Stimulated activated CD4-positive, alpha-beta T cell treated with anti-CD3 and anti-CD28 coated beads, Interleukin-4, amount 100 ng/mL, for 4 hours (primary cell): ENCODE results near the gene MROH7.
A peak's percentile ranks its signal among the peaks of the same experiment; 100 is the strongest.

Experiments
- DNase-seq, 2 experiments: peaks; one replicate each; pipeline ENCODE4 v3.0.0-alpha.2; 2020

MROH7 gene

DNA sequence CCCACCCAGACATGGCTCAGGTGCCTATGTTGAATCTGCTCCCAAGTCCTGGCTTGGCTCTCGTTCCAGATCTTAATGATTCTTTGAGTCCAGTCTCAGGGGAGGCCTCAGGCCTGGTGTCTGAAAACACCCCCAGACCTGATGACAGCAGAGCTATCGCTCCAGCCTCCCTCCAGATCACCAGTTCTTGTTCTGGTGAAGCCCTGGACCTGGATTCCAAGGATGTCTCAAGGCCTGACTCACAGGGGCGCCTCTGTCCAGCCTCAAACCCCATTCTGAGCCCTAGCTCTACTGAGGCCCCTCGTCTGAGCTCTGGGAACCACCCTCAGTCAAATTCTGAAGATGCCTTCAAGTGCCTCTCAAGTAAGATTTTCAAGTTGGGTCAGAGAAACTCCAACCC is 11.4 kb downstream of the MROH7 start:
- no peak for DNase-seq

- DNase-seq: no peak
These were observed 16.8 kb downstream of the MROH7 start for GRCh38 chr1:54658164-54658913.

DNA sequence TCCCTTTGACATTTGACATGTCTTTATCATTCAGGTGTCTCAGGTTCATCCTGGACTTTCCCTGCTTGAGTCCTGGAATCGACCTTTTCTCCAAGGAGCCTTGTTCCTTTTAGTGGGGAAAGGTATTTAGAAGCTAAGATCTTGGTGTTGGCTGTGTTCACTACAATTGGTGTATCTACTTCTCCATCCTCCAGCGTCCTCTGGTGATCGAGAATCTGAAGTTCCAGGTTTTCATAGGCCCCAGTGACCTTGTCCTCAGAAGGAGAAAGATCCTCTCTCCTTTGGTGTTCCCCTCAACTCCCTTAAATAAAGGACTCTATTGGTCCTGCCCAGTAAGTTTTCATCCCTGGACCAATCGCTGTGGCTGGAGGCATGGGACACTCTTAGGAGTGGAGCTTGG is 22.1 kb downstream of the MROH7 start:
- DNase-seq: no peak

DNA sequence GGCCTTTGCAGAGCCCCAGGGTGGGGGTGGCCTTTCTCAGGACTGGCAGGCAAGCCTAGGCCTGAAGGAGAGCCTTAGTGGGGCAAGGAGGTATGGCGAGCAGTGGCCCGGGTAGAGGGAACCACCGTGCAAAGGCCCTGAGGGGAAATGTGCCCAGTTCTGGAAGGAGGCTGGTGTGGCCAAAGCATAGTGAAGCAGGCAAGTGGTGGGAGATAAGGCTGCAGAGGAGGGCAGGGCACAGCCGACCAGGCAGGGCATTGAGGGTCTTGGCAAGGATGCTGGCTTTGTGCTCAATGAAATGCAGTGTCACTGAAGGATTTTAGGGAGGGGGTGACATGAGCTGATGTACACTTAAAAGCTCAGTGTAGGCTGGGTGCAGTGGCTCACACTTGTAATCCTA is 22.8 kb downstream of the MROH7 start:
- DNase-seq: no peak

DNA sequence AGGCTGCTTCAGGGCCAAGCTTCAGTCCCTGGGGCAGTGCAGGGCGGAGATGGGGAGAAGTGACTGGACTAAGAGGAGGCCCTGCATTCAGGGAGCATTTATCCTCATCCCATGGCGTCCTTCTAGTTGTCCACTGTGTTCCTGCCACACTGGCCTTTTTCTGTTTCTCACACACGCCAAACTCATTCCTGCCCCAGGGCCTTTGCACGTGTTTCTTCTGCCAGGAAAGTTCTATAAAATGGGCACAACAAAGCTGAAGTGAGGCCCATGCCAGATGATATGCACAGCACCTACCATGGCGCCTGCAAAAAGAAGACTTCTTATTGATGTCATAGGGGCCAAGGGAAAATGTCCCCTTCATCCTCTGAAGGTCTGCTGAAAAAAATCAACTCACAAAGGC is 24.3 kb downstream of the MROH7 start:
- DNase-seq: no peak

DNA sequence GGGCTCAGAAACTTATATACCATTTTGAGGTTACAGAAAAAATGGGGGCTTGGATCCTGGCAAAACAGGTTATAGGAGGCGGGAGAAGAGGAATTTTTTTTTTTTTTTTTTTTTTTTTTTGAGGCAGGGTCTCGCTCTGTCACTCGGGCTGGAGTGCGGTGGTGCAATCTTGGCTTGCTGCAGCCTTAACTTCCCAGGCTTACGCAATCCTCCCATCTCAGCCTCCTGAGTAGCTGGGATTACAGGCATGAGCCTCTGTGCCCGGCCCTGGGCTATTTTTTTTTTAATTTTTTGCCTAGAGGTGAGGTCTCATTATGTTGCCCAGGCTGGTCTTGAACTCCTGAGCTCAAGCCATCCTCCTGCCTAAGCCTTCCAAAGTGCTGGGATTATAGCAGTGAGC is 24.7 kb downstream of the MROH7 start:
- no peak for DNase-seq

DNA sequence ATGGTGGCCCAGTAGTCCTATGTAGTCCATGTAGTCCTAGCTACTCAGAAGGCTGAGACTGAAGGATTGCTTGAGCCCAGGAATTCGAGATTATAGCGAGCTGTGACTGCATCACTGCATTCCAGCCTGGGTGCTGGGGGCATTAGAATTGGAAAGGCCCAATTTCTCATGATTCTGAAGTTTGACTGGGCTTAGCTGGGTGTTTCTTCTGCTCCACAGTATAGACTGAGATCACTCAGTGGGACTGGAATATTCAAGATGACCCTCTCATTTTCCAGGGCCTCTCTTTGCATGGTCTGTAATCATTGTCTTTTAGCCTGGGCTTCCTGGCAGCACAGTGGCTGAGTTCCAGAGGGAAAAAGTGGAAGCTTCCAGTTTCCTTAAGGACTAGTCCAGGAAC is 26.2 kb downstream of the MROH7 start:
- no peak for DNase-seq

GRCh38 chr1:54668567-54668966 is 27.0 kb downstream of the MROH7 start:
- no peak for DNase-seq

- peak; percentile 39 to 58 for DNase-seq
These were observed 30.5 kb downstream of the MROH7 start for GRCh38 chr1:54671985-54672608.

GRCh38 chr1:54678776-54679643 is 37.4 kb downstream of the MROH7 start:
- no peak for DNase-seq

DNA sequence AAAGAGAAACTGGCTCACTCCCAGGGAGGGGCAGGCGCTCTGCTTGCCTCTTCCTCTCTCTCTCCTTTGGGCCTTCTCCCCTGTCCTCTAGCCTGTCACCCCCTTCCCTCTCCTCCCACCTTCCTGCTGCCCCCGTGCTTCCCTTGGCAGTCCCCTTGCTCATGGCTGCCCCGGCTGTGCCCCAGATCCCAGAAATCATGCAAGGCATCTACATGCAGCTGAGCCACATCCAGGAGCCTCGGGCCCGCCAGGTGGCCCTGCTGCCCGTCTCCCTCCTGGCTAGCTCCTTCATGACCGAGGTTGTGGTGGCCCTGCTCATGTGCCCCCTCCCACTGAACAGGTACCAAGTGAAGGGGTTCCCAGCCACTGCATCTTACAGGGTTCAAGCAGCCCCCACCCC is 38.1 kb downstream of the MROH7 start:
- DNase-seq: no peak

DNA sequence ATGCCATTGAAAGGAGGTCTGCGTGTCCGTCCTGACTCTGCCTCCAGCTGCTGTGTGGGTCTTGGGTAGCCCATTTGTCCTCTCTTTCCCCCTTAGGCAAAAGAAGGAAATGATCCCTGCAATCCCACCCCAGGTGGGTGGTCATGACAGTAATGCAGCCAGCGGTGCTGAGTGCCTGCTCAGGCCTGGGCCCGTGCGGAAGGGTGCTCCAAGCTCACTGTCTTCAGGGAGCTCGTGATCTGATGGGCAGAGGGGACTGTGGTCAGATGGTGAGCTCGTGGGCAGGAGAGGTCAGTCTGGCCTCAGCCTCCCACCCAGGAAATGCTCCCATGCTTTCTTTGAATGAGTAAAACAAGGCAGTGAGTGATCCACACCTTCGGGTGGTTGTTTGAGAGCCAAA is 38.8 kb downstream of the MROH7 start:
- DNase-seq: no peak

- no peak for DNase-seq
These were observed 39.8 kb downstream of the MROH7 start for GRCh38 chr1:54681358-54681757.

GRCh38 chr1:54683453-54683852 is 41.9 kb downstream of the MROH7 start:
- DNase-seq: no peak

DNA sequence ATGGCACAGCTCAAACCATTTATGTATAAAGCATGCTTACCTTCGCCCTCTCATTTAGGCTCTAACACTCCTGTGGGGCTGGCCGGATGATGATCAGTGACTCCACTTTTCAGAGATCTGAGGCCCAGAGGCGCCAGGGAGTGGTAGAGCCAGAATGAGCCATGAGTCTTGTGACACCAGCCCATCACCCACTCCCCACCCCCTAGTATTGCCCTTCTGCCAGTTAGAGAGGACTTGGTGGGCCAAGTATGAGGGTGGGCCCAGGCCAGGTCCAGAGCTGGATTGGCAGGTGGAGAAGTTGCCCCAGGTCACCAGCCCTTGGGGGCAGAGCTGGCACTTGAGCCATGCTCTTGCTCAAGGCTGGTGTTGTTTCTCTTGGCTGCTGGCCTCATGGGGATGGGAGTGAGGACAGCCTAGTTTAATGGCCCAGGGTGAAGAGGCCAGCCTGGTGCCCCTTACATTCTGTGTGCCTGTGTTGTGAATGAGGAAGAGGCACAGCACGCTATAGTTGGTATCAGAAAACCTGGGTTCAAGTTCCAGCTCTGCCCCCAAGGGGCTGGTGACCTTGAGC is 43.8 kb downstream of the MROH7 start:
- no peak for DNase-seq

DNA sequence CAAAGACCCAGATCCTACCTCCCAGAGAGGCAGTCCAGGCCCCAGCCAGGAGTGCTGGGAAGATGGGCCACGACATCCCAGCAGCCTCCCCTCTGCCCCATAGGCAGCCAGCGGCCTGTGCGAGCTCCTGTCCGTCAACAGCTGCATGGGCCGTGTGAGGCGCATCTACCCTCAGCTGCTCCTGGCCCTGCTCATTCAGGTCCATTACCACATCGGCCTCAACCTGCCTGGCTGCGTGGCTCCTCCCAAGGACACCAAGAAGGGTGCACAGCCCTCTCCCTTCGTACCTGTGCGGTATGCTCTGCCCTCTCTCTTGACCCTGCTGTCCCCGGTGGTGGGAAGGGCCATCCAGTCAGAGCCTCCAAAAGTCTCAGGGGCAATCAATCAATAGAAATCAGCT is 44.6 kb downstream of the MROH7 start:
- DNase-seq: no peak

GRCh38 chr1:54694771-54695170 is 53.2 kb downstream of the MROH7 start:
- no peak for DNase-seq

DNA sequence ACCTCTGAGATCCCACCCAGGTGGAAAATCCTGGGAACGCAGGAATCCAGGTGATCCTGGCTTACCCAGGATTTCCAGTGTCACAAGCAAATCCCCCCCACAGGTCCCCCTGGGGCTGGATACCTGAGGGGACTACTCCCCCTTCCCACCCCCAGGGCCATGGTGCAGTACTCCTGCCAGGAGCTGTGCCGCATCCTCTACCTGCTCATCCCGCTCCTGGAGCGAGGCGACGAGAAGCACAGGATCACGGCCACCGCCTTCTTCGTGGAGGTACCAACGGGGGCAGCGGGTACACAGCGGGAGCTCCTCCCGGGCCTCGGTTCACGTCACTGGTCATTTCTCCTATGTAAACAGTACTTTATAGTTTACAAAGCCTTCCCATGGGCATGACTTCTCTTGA is 53.6 kb downstream of the MROH7 start:
- no peak for DNase-seq

GRCh38 chr1:54695764-54696163 is 54.2 kb downstream of the MROH7 start:
- DNase-seq: no peak

GRCh38 chr1:54696262-54696661 is 54.7 kb downstream of the MROH7 start:
- DNase-seq: no peak

DNA sequence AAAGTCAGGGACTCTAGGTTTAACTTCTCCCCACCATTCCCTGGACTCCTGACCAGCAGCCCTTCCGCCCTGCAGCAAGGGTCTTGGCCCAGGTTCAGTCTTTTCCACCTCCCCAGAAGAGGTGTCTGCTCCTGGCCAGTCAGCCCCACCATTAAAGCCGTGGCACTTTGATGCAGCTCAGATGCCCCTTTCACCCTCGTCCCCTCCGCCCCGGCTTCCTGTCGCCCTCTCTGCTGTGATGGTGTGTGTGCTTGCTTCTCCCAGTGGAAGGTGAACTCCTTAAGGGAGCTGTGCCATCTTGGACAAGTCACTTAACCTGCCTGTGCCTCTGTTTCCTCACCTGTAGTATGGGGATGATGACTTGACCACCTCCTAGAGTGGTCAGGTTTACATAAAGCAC is 56.3 kb downstream of the MROH7 start:
- no peak for DNase-seq

GRCh38 chr1:54698346-54698745 is 56.8 kb downstream of the MROH7 start:
- no peak for DNase-seq

DNA sequence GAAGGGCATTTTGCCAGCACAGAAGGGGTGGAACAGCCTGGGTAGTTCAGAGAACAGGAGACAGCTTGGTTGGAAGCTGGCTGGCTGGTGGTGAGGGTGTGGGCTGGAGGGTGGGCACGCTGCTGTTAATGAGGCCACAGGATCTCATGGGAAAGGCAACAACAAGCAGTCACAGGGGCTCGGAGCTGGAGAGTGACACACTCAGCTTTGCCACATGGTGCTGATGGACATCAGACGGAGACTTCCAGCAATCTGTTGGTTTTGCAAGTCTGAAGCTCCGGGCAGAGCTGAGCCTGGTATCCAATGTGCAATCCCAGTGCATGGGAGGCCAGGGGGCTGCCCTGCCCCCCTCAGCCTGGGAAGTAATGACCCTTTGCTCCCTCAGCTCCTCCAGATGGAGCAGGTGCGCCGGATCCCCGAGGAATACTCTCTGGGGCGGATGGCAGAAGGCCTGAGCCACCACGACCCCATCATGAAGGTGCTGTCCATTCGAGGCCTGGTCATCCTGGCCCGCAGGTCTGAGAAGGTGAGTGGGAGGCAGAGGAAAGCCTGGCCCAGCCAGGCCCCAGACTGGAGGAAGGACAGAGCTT is 58.4 kb downstream of the MROH7 start:
- DNase-seq: no peak
